ENCODE data around the gene DSCAML1.

Gene DSCAML1

GRCh38 chr11:117603932-117604331 lies 193.1 kb downstream of the DSCAML1 start:
- no peak for FAIRE-seq

- FAIRE-seq: no peak
Observed at GRCh38 chr11:117601006-117601708, 195.9 kb downstream of the DSCAML1 start.

GRCh38 chr11:117600234-117600783 lies 196.7 kb downstream of the DSCAML1 start:
- no peak for FAIRE-seq

- no peak for FAIRE-seq
Observed at GRCh38 chr11:117597071-117597470, 199.9 kb downstream of the DSCAML1 start.

GRCh38 chr11:117595440-117595839 lies 201.6 kb downstream of the DSCAML1 start:
- FAIRE-seq: no peak

- FAIRE-seq: no peak
Observed at GRCh38 chr11:117594721-117595120, 202.3 kb downstream of the DSCAML1 start.

GRCh38 chr11:117593065-117593464 lies 204.0 kb downstream of the DSCAML1 start:
- no peak for FAIRE-seq

GRCh38 chr11:117591316-117592039 lies 205.5 kb downstream of the DSCAML1 start:
- no peak for FAIRE-seq

GRCh38 chr11:117589063-117589462 lies 208.0 kb downstream of the DSCAML1 start:
- no peak for FAIRE-seq

- no peak for FAIRE-seq
Observed at GRCh38 chr11:117588166-117588810, 208.7 kb downstream of the DSCAML1 start.

GRCh38 chr11:117587416-117587815 lies 209.6 kb downstream of the DSCAML1 start:
- FAIRE-seq: no peak

- no peak for FAIRE-seq
Observed at GRCh38 chr11:117586392-117586791, 210.6 kb downstream of the DSCAML1 start.

GRCh38 chr11:117585631-117586030 lies 211.4 kb downstream of the DSCAML1 start:
- no peak for FAIRE-seq

- FAIRE-seq: no peak
Observed at GRCh38 chr11:117584056-117584830, 212.8 kb downstream of the DSCAML1 start.

GRCh38 chr11:117583063-117583801 lies 213.8 kb downstream of the DSCAML1 start:
- FAIRE-seq: no peak

- FAIRE-seq: no peak
Observed at GRCh38 chr11:117582433-117582832, 214.6 kb downstream of the DSCAML1 start.

- no peak for FAIRE-seq
Observed at GRCh38 chr11:117580866-117581265, 216.2 kb downstream of the DSCAML1 start.

- FAIRE-seq: no peak
Observed at GRCh38 chr11:117579161-117579560, 217.9 kb downstream of the DSCAML1 start.

GRCh38 chr11:117575856-117576255 lies 221.2 kb downstream of the DSCAML1 start:
- FAIRE-seq: no peak

- no peak for FAIRE-seq
Observed at GRCh38 chr11:117574551-117574950, 222.5 kb downstream of the DSCAML1 start.

GRCh38 chr11:117573326-117573725 lies 223.7 kb downstream of the DSCAML1 start:
- FAIRE-seq: no peak

- no peak for FAIRE-seq
Observed at GRCh38 chr11:117572671-117573070, 224.3 kb downstream of the DSCAML1 start.
